ENCODE measurements around the gene PDLIM7. TPM values are rescaled to one million over a fixed set of nuclear protein-coding genes. Genes with fewer than 3 reads are reported as not detected.

Gene PDLIM7
- total and polyA plus RNA-seq, 2 of the 8 experiments (the other 6 are each of a cell fraction or from before 2014, with no cell fraction given) = 67.3 to 94.2 TPM

- whole genome bisulfite sequencing, 2 experiments (ENCODE audit: extremely low coverage in 1 of 2, insufficient coverage in 1 of 2, insufficient read length in 1 of 2, insufficient replicate concordance in 2 of 2, low coverage in 1 of 2, low lambda C conversion rate in 2 of 2, missing lambda C conversion rate in 1 of 2) = 90% methylated on average over 14 of the region's 15 CpGs; no CpG with 5 or more reads in 1 of the 2 experiments
- POLR2A ChIA-PET (ENCODE audit: partially characterized antibody) = interaction anchor here (0.7 to 67.5 kb wide), 12 partner anchors 20 to 136 kb away, joined by 3 to 3349 read pairs (median 5); partner anchors contain the start of genes DBN1, DOK3, GRK6 and PDLIM7
- no peaks in the 10 kb centered on the region for H3K79me2 ChIP-seq (ENCODE audit: control insufficient read depth in 1 of 2, insufficient read depth in 2 of 2, low read length in 2 of 2)
- H3K4ac ChIP-seq (replicated peaks; ENCODE audit: insufficient read length, low read depth, low read length) = no peak overlapping the region
- CTCF ChIA-PET (ENCODE audit: partially characterized antibody) = interaction anchor here (1.1 to 23.6 kb wide), 12 partner anchors 10 to 135 kb away, joined by 3 to 430 read pairs (median 15); partner anchors contain the start of genes F12, GRK6, PFN3 and SLC34A1
- peak overlapping the region; percentile 25; the same call in 1 of the 2 replicates for H3K27ac ChIP-seq (ENCODE audit: low read depth, low read length)
- H2AFZ ChIP-seq (ENCODE audit: low read length) = no peak overlapping the region
- no peak overlapping the region for H2BK5ac ChIP-seq (ENCODE audit: low read depth, low read length)
- H2BK12ac ChIP-seq (ENCODE audit: low read depth, low read length) = no peak overlapping the region
- H3K23me2 ChIP-seq (ENCODE audit: low read depth, low read length) = peaks cover 9% of the 10 kb centered on the region
- H4K5ac ChIP-seq (ENCODE audit: insufficient read length, low read depth, low read length) = no peak overlapping the region
- peaks cover 0 to 28% (median 14%) of the 10 kb centered on the region in 4 experiments; a peak in 6 of 7 replicates for H3K4me1 ChIP-seq (replicated peaks in 1 of 4; ENCODE audit: control insufficient read depth in 3 of 4, insufficient read depth in 4 of 4, low read length in 3 of 4)
- no peak overlapping the region for H3K56ac ChIP-seq (replicated peaks; ENCODE audit: insufficient read length, low read depth, low read length)
- H3K36me3 ChIP-seq (ENCODE audit: control insufficient read depth in 2 of 4, insufficient read depth in 4 of 4, low read length in 3 of 4) = peaks cover 2 to 7% (median 5%) of the 10 kb centered on the region in 4 experiments; a peak in 3 of 8 replicates
- H3K9ac ChIP-seq (replicated peaks in 1 of 4; ENCODE audit: extremely low read depth in 1 of 4, low read depth in 3 of 4, low read length in 3 of 4) = no peak overlapping the region
- H2BK20ac ChIP-seq (ENCODE audit: low read length) = no peak overlapping the region
- no peak for FAIRE-seq
- H3K14ac ChIP-seq (ENCODE audit: insufficient read length) = no peak overlapping the region
- no peak overlapping the region for H2BK120ac ChIP-seq (replicated peaks; ENCODE audit: low read depth, low read length)
- no peak overlapping the region for H3K4me3 ChIP-seq (ENCODE audit: extremely low read depth in 1 of 4, insufficient read depth in 2 of 4, low read depth in 3 of 4, low read length in 4 of 4)
- peaks cover 0 to 9% of the 10 kb centered on the region in 2 experiments for H4K20me1 ChIP-seq (replicated peaks in 1 of 2; ENCODE audit: control insufficient read depth in 1 of 2, insufficient read depth in 2 of 2, low read length in 2 of 2)
- H2AK5ac ChIP-seq (ENCODE audit: low read depth, low read length) = no peak overlapping the region
- H3K4me2 ChIP-seq (ENCODE audit: insufficient read depth in 1 of 2, low read depth in 2 of 2, low read length in 2 of 2) = no peak overlapping the region
- no peak overlapping the region for H3K23ac ChIP-seq (ENCODE audit: insufficient read length)
- peak overlapping the region; percentile 57; the same call in 1 of the 2 replicates for H4K8ac ChIP-seq (ENCODE audit: extremely low read depth, insufficient read depth, low read length)
- no peak overlapping the region for H4K91ac ChIP-seq (replicated peaks; ENCODE audit: insufficient read length, low read length)
- H3K79me1 ChIP-seq (ENCODE audit: low read depth, low read length) = no peaks in the 10 kb centered on the region; the same call in 1 of the 2 replicates
- H3K27me3 ChIP-seq (replicated peaks in 1 of 4; ENCODE audit: control insufficient read depth in 3 of 4, extremely low read depth in 1 of 4, insufficient read depth in 3 of 4, low read length in 3 of 4) = peaks cover 0 to 11% (median 3%) of the 10 kb centered on the region in 4 experiments; a peak in 5 of 7 replicates
- no peak overlapping the region for H3K18ac ChIP-seq (ENCODE audit: extremely low read depth, low read length)
- no peak for DNase-seq (ENCODE audit: low read depth in 1 of 2, low spot score in 2 of 2)
- H2BK15ac ChIP-seq (ENCODE audit: low read length) = no peak overlapping the region
- H3K9me3 ChIP-seq (ENCODE audit: insufficient read depth in 2 of 2, low read depth in 1 of 2, low read length in 1 of 2) = no peaks in the 10 kb centered on the region
- TF ChIP-seq SIX5 (IDR thresholded peaks at IDR 0.05; ENCODE audit: low read depth, low read length) (no peak), HDAC6 (IDR thresholded peaks at IDR 0.05; ENCODE audit: low read depth, low read length) (no peak), MAFK (IDR thresholded peaks at IDR 0.05; ENCODE audit: low read depth, low read length) (no peak), CTBP2 (IDR thresholded peaks at IDR 0.05; ENCODE audit: borderline replicate concordance, insufficient read depth, insufficient read length, low read length) (no peak), POLR2AphosphoS5 (IDR thresholded peaks at IDR 0.05; ENCODE audit: low read depth, low read length) (no peak; the same call in 1 of the 2 replicates), SP4 (IDR thresholded peaks at IDR 0.05; ENCODE audit: low read length) (no peak), EZH2 (IDR thresholded peaks at IDR 0.05; ENCODE audit: low read depth, low read length, severe bottlenecking) (no peak), KDM5A (IDR thresholded peaks at IDR 0.05; ENCODE audit: low read length) (no peak), FOSL1 (IDR thresholded peaks at IDR 0.05; ENCODE audit: insufficient read depth, low read depth, low read length) (no peak), SRF (IDR thresholded peaks at IDR 0.05; ENCODE audit: low read depth, low read length) (no peak), HDAC2 (IDR thresholded peaks at IDR 0.05; ENCODE audit: borderline replicate concordance in 1 of 2, low read depth in 2 of 2, low read length in 2 of 2) (no peak)
These were observed 54.0 kb downstream of the PDLIM7 start for GRCh38 chr5:177443144-177443983.

Measured in H1 (cell line).